IgD-negative memory B cell (primary cell): Measurements from ENCODE around the gene TEPSIN. TPM values are rescaled to one million over a fixed set of nuclear protein-coding genes. Genes with fewer than 3 reads are reported as not detected.
A peak's percentile ranks its signal among the peaks of the same experiment; 100 is the strongest.
"Not testable (repeated sequence)": the region's sequence is repeated elsewhere in the genome, so short reads cannot be mapped to it uniquely, and the experiment has no call there.

Experiments
- H3K27ac Mint-ChIP-seq, 3 donors: one replicate each; pipeline ENCODE4 v1.8.0; 2020 to 2022; ENCODE audit warnings: mild to moderate bottlenecking in 3 of 3, mixed read lengths in 3 of 3, moderate library complexity in 1 of 3
- H3K27me3 Mint-ChIP-seq: one replicate; pipeline ENCODE4 v1.8.0; 2021; ENCODE audit warnings: mixed read lengths
- H3K36me3 Mint-ChIP-seq: one replicate; pipeline ENCODE4 v1.8.0; 2020; ENCODE audit warnings: mild to moderate bottlenecking, mixed read lengths
- H3K4me1 Mint-ChIP-seq, 3 donors: one replicate each; pipeline ENCODE4 v1.8.0; 2020 to 2022; ENCODE audit warnings: mixed read lengths in 3 of 3, mild to moderate bottlenecking in 1 of 3
- H3K4me3 Mint-ChIP-seq, 4 donors: one replicate each; pipeline ENCODE4 v1.8.0; 2020 to 2022; ENCODE audit warnings: mild to moderate bottlenecking in 4 of 4, mixed read lengths in 4 of 4, moderate library complexity in 3 of 4
- H3K9me3 Mint-ChIP-seq, 3 donors: one replicate each; pipeline ENCODE4 v1.8.0; 2020 to 2021; ENCODE audit warnings: mixed read lengths in 3 of 3, mild to moderate bottlenecking in 1 of 3
- polyA plus RNA-seq: library from polyadenylated mRNA; unstranded; fragments of 300-500 nt; fragmentation: Illumina TruSeq; gene quantifications from one replicate; pipeline ENCODE4 v1.2.3, GENCODE V29; 2021

Gene TEPSIN
- polyA plus RNA-seq, 1 donor from 2014 or later = 15.3 TPM

DNA sequence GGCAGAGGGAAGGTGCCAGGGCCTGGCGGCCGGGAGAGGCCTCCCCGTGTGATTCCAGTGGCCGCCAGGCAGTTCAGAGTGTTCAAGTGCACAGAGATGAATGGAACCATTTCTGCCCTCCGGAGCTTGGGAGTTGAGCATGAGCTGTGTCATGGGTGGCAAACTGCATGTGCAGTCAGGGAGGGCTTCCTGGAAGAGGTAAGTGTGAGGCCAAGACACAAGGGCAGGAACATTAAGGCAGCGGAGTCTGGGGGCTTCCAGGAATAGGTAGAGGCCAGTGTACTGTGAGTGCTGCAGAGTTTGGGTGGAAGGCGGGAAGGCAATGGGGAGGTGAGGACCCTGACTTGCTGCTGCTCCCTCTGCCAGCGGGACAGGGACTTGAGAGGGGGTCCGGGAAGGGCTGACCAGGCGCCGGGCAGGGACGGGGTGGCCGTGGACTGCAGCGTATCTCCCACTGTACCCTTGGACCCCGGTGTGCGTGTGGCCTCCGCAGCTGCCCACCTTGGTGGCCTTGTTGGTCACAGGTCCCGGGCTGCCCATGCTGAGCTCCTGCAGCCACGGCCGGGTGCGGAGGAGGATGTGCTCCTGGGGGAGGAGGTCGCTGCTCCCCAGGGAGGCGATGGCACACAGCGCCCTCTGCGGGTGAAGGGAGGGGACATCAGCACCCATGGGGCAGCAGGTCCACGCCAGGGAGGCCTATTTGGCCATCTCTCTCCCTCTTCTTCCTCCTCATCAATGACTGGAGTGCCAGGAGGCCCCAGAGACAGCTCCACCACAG, 8.6 kb downstream of the TEPSIN start:
- H3K27ac Mint-ChIP-seq = peak overlapping the region; percentile 5 to 80 (median 52)
- H3K36me3 Mint-ChIP-seq = peaks cover 6% of the 10 kb centered on the region
- H3K4me1 Mint-ChIP-seq = peaks cover 21 to 25% (median 22%) of the 10 kb centered on the region in 3 donors
- peak overlapping the region in 1 of 4 donors; percentile 32 for H3K4me3 Mint-ChIP-seq
- no peaks in the 10 kb centered on the region for H3K27me3 Mint-ChIP-seq
- H3K9me3 Mint-ChIP-seq = no peaks in the 10 kb centered on the region

DNA sequence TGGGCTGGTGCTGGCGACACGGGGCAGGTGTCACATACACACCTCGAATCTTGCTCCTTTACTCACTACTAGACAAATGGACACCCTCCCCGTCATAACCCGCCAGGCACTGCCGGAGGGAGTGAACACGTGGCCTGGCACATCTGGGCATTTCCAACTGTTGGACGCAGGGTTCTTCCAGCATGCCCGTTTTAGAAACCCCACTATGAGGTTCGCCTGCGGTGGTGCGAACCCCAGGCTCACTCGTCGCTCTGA, 9.3 kb downstream of the TEPSIN start:
- H3K27me3 Mint-ChIP-seq = no peaks in the 10 kb centered on the region
- H3K4me3 Mint-ChIP-seq = no peak overlapping the region
- H3K4me1 Mint-ChIP-seq = peaks cover 17 to 22% (median 19%) of the 10 kb centered on the region in 3 donors
- peaks cover 3% of the 10 kb centered on the region for H3K36me3 Mint-ChIP-seq
- peak overlapping the region in 2 of 3 donors; percentile 52 to 80 for H3K27ac Mint-ChIP-seq
- H3K9me3 Mint-ChIP-seq = no peaks in the 10 kb centered on the region

DNA sequence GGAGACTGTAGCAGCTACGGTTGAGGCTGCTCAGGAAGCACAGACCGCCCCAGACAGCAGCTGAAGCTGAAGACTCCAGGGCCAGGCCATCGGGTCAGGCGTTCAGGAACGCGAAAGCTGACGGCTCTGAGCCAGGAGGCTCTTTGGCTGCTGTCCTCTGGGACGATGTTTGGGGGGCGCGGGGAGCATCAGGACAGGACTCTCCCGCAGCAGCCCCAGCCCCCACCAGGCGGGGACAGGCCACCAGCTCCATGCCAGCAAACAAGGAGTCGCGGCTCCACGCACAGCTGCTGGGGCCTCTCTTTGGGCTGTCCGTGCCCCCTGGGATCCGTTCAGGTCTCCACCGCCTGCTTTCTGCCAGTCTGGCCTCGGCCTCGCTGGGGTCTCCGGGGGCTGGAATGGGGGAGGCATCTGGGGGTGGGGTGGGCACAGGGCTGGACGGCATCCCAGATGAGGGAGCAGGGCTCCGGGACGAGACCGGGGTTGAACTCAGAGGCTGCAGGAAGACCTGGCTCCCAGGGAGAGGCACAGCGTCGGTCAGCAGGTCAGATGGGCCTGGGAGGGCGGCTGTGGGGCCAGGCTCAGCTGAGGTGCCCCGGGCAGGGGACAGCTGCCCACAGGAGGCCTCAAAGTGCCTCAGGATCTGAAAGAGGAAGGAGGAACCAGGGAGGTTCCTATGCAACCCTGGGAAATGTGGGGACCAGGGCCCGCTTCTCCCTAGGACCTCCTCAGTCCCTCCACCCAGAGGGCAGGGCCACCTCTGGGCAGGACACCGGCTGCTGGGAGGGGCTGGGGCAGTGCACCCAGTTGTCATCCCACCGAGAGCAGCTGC, 9.8 kb downstream of the TEPSIN start:
- Mint-ChIP-seq H3K9me3 (no peaks in the 10 kb centered on the region), H3K4me1 (peaks cover 18 to 22% (median 20%) of the 10 kb centered on the region in 3 donors), H3K27ac (peak overlapping the region; percentile 69 to 91 (median 80)), H3K27me3 (no peaks in the 10 kb centered on the region), H3K4me3 (peak overlapping the region in 2 of 4 donors; percentile 59 to 79), H3K36me3 (peaks cover 3% of the 10 kb centered on the region)

DNA sequence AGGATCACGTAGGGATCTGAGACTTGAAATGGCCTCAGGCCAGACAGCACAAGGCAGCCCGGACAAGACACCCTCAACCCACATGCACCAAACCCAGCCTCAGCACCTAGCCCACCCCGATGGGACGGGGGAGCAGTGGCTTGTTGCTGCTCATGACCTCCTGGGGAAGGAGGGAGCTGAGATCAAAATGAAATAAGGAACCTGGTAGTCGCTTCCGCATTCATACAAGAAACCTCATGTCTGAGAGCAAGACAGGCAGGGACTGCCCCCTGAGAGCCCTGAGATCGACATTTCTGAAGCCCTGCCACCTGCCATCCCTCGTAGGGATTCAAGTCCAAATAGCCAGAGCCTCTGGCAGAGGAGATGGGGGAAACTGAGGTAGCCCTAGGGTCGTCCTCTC, 10.4 kb downstream of the TEPSIN start:
- Mint-ChIP-seq H3K9me3 (no peaks in the 10 kb centered on the region), H3K27ac (peak overlapping the region; percentile 69 to 91 (median 89)), H3K27me3 (no peaks in the 10 kb centered on the region), H3K4me1 (peaks cover 24 to 29% (median 24%) of the 10 kb centered on the region in 3 donors), H3K4me3 (peak overlapping the region in 3 of 4 donors; percentile 59 to 82 (median 79)), H3K36me3 (peaks cover 3% of the 10 kb centered on the region)

DNA sequence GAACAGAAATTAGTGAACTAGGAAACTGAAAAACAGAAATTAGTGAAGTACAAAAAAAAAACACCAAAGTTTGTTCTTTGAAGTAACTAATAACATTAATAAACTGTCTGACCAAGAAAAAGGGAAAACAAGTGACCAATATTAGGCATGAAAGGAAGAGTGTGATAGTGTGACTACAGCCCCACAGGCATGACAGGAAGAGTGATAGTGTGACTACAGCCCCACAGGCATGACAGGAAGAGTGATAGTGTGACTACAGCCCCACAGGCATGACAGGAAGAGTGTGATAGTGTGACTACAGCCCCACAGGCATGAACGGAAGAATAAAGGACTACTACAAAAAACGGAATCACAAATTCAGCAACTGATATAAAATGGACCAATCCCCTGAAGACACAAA, 11.2 kb downstream of the TEPSIN start:
- peaks cover 24 to 29% (median 25%) of the 10 kb centered on the region in 3 donors for H3K4me1 Mint-ChIP-seq
- not testable (repeated sequence) for H3K27me3 Mint-ChIP-seq, H3K36me3 Mint-ChIP-seq, H3K9me3 Mint-ChIP-seq
- H3K27ac Mint-ChIP-seq = peak overlapping the region; percentile 69 to 91 (median 89)
- peak overlapping the region in 3 of 4 donors; percentile 35 to 79 (median 59) for H3K4me3 Mint-ChIP-seq

DNA sequence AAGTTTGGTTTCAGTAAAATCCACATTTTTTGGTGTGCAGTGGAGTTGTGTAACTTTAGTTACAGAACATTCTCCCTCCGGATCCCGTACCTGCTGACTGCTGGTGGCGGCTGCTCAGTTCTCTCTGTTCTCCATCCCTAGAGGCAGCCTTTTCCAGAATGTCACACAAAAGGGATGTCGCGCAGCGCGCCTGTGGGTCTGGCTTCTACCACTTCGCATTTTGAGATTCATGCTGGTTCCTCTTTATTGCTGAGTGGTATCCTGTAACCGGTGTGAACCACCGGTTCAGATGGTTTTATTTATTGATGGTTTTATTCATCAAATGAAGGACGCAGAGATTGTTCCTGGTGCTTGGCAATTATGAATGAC, 15.1 kb downstream of the TEPSIN start:
- no peaks in the 10 kb centered on the region for H3K36me3 Mint-ChIP-seq
- peaks cover 18 to 24% (median 22%) of the 10 kb centered on the region in 3 donors for H3K4me1 Mint-ChIP-seq
- H3K4me3 Mint-ChIP-seq = peak overlapping the region; percentile 77 to 96 (median 92)
- no peaks in the 10 kb centered on the region for H3K27me3 Mint-ChIP-seq
- no peaks in the 10 kb centered on the region for H3K9me3 Mint-ChIP-seq
- H3K27ac Mint-ChIP-seq = peak overlapping the region; percentile 76 to 94 (median 86)

DNA sequence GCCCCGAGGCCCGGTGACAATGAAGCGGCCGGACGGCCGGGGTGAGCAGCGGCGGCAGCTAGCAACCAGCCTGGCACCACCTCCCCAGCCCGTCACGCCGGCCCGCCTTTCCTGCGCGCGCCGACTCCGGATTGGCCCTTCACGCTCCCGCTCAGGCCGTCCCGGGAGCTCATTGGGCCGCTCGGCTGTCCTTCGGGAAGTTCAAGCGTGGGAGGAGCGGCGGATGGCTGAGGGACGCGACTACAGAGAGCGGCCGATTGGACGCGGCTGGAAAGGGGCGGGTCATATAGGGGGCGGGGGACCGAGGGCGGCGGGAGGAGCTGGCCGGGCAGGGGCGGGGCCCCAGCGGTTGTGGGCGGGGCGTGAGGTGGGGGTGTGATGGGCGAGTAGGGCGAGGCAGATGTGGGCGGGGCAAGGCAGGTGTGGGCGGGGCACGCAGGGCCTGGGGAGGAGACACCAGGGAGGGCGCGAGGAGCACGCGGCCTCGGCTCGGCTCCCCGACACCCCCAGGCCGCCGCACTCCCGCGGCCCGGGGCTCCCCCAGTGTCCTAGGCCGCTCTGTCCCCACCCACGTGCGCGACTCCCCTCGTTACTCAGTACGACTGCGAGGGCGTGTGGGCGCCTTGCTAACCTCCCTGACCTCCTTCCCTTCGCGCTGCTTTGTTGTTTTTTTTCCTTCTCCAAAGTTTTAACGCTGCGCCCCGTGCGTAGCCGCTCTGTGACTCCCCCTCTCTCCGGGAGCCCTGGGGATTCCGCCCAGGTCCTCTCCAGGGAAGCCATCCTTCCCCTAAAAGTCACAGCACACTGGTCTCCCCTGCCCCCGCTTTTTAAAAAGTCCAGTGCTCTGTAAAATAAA, 15.7 kb downstream of the TEPSIN start, which contains the start of gene CEP131:
CEP131 (minus strand) TSS at position 60 of the 856 bp plus-strand sequence. CDS start 2,909 bp downstream, outside the sequence.
- Mint-ChIP-seq H3K9me3 (no peaks in the 10 kb centered on the region), H3K27me3 (no peaks in the 10 kb centered on the region), H3K36me3 (no peaks in the 10 kb centered on the region), H3K4me1 (peaks cover 12 to 19% (median 17%) of the 10 kb centered on the region in 3 donors), H3K27ac (peak within 1 kb of the TSS; percentile 76 to 94 (median 86)), H3K4me3 (peak within 1 kb of the TSS; percentile 77 to 96 (median 92))

DNA sequence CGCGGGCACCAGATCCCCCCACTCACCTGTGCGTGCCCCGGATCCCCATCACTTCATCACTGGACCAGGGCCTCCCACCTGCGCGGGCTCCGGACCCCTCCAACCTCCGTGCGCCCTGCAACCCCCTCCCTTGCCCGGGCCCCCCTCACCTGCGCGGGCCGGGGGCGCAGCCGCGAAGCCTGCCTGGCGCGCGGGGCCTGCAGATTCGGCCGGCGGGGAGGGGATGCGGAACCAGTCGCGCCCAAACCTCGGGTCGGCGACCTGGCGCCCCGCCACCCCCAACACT, 16.3 kb downstream of the TEPSIN start:
- Mint-ChIP-seq H3K9me3 (no peaks in the 10 kb centered on the region), H3K27ac (peak overlapping the region in 2 of 3 donors; percentile 39 to 94), H3K4me1 (peaks cover 9 to 13% (median 11%) of the 10 kb centered on the region in 3 donors)

DNA sequence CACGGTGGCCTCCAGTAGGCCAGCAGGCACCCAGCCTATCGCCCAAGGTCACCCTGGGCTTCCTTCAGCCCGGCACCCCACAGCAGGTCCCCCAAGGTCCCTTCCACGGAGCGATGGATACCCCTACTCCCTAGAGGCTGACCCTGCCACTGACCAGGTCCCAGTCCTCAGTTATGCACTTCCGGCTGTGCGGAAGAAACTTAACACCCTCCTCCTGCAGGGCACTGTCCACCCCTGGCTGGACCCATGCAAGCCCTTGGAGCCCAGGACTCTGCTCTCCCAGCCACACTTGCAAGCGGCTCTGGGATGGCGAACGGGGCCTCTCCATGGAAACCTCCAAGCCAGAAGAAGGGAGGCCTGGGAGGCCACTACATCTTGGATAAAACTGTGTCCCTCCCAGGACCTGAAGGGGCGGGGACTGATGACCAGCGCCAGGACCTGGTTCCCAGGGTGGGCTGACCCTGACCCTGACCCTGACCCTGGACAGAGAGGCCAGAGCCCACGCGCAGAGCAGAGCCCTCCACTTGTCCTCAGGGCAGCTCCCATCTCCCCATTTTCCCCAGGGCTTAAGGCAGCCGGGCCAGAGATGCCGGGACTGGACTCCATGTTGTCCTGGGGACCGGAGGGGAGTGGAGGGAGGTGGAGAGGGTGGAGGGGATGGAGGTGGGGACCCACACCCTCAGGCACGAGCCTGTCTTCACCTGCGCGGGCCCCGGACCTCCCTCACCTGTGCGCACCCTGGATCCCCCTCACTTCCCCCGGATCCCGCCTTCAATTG, 16.8 kb downstream of the TEPSIN start:
- H3K36me3 Mint-ChIP-seq = no peaks in the 10 kb centered on the region
- no peaks in the 10 kb centered on the region for H3K9me3 Mint-ChIP-seq
- no peaks in the 10 kb centered on the region for H3K27me3 Mint-ChIP-seq
- peak overlapping the region; percentile 74 to 85 (median 78) for H3K4me3 Mint-ChIP-seq
- H3K27ac Mint-ChIP-seq = no peak overlapping the region
- H3K4me1 Mint-ChIP-seq = peaks cover 7 to 12% (median 10%) of the 10 kb centered on the region in 3 donors

More for the DNA sequence above, 16.3 kb downstream of the TEPSIN start:
- Mint-ChIP-seq H3K27me3 (no peaks in the 10 kb centered on the region), H3K36me3 (no peaks in the 10 kb centered on the region), H3K4me3 (peak overlapping the region; percentile 76 to 96 (median 90))

DNA sequence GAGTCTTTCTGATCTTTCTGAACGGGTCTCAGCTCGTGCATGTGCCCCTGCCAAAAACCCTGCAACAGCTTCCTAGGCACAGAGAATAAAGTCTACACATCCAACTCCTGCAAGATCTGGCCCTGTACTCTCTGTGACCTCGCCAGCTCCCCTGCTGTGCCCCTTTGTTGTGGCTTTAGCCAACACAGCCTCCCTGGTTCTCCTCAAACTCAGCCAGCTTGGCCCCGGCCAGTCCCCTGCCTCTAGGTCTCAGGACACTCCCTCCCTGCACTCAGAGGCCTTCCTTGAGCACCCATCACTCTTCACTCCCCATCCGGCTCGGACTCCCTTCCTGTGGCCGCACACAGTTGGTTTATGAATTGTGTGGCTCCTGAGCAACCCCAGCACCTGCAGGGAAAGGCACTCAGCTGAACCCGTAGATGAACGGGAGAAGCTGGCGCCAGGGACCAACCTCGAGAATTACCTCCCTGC, 17.4 kb downstream of the TEPSIN start:
- Mint-ChIP-seq H3K4me1 (peaks cover 7 to 12% (median 10%) of the 10 kb centered on the region in 3 donors), H3K27me3 (no peaks in the 10 kb centered on the region), H3K36me3 (no peaks in the 10 kb centered on the region), H3K4me3 (peak overlapping the region; percentile 70 to 85 (median 75)), H3K27ac (no peak overlapping the region), H3K9me3 (no peaks in the 10 kb centered on the region)

DNA sequence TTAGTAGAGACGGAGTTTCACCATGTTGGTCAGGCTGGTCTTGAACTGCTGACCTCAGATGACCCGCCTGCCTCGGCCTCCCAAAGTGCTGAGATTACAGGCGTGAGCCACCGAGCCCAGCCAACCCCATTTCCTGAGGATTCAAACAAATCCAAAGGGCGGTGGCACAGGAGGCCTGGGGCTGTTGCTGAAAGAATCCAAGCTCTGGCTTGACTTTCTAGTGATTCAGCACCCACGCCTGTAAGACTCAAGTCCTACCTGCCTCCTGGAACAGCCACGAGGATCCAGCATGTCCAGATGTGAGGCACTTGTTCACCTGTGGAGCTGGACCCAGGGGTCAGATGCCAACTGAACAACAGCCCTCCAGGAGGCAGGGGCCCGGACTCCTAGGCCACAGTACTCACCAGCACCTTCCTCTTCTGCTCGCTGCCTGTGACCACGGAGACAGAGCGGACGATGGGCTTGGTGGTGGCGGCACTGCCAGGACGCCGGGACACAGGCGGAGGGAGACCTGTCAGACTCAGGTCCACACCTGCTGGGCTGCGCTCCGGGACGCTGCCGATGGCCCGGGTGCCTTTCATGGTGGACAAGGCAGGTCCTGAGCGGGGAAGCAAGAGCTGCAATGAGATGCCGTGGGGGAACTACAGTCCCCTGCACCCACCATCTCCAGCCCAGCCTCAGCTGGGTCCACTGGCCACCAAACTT, 19.2 kb downstream of the TEPSIN start:
- no peak overlapping the region for H3K4me3 Mint-ChIP-seq
- peaks cover 6 to 12% (median 7%) of the 10 kb centered on the region in 3 donors for H3K4me1 Mint-ChIP-seq
- H3K36me3 Mint-ChIP-seq = no peaks in the 10 kb centered on the region
- H3K27me3 Mint-ChIP-seq = no peaks in the 10 kb centered on the region
- H3K9me3 Mint-ChIP-seq = no peaks in the 10 kb centered on the region
- H3K27ac Mint-ChIP-seq = peak overlapping the region in 1 of 3 donors; percentile 46

DNA sequence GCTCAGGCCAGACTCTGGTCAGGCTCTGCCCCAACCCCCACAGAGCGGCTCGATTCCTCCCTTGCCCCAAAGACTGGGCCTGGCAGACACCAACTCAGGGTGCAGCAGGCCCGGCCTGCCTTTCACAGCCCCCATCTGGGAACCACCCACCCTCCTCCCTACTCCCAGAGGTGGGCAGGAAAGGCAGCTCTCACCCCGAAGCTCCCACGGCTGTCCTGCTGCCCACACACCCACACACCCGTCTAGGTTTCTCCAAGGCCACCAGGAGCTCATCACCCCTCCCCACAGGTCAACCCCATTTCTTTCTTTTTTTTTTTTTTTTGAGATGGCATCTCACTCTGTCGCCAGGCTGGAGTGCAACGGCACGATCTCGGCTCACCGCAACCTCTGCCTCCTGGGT, 19.9 kb downstream of the TEPSIN start:
- H3K27me3 Mint-ChIP-seq = no peaks in the 10 kb centered on the region
- no peak overlapping the region for H3K4me3 Mint-ChIP-seq
- peak overlapping the region in 1 of 3 donors; percentile 46 for H3K27ac Mint-ChIP-seq
- no peaks in the 10 kb centered on the region for H3K36me3 Mint-ChIP-seq
- H3K4me1 Mint-ChIP-seq = peaks cover 5 to 11% (median 5%) of the 10 kb centered on the region in 3 donors
- H3K9me3 Mint-ChIP-seq = no peaks in the 10 kb centered on the region

DNA sequence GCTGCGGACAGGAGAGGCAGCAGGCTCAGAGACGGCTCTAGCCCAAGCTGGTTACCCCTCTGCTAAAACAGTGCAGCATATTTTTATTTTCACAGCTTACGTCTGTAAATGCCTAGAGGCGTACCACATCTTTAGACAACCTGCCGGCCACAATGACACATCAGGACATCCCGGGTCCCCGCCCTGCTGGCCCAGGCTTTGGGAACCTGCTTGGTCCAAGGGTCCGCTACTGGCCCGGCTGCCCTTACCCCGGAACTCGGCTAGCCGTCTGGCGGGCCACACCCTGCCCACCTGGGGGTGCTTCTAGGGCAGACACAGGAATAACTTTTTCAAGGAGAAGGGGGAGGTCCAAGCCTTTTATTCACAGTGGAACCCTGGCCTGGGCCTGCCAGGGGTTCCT, 20.4 kb downstream of the TEPSIN start:
- Mint-ChIP-seq H3K27ac (no peak overlapping the region), H3K4me3 (no peak overlapping the region), H3K27me3 (no peaks in the 10 kb centered on the region), H3K9me3 (no peaks in the 10 kb centered on the region), H3K36me3 (no peaks in the 10 kb centered on the region), H3K4me1 (peaks cover under 1 to 6% (median 3%) of the 10 kb centered on the region in 3 donors)
